Common myeloid progenitor, CD34-positive (primary cell): Measurements from ENCODE around the gene HDAC9.

Experiments used
- CTCF ChIA-PET: fragments of 350-600 bp; sonication (Branson Sonifier 250); formaldehyde crosslinking; loops from one replicate; lab custom pipeline; 2021; ENCODE audit warnings: antibody characterized with exemption; lab: Charles Lee
- POLR2A ChIA-PET: fragments of 350-600 bp; sonication (Branson Sonifier 250); formaldehyde crosslinking; loops from one replicate; lab custom pipeline; 2021; ENCODE audit warnings: antibody characterized with exemption; lab: Charles Lee
- DNase-seq, 3 donors: peaks; one replicate each; pipeline versions ENCODE4 v3.0.0 to v3.0.0-alpha.2; 2013
- H3K27ac ChIP-seq, 2 experiments: 1 replicate in 1 of 2; 2 replicates in 1 of 2; pipeline ENCODE4 v1.7.0; 2013; ENCODE audit warnings: inconsistent platforms in 2 of 2, low read length in 2 of 2, mild to moderate bottlenecking in 2 of 2, low read depth in 1 of 2, moderate library complexity in 1 of 2; ENCODE audit not compliant: severe bottlenecking in 2 of 2, insufficient read depth in 1 of 2, poor library complexity in 1 of 2
- H3K27me3 ChIP-seq, 5 experiments: replicated peaks in 2 of 5; 1 replicate in 3 of 5; 2 replicates in 2 of 5; pipeline versions ENCODE4 v1.6.1 to v1.7.0; 2013; ENCODE audit warnings: low read length in 4 of 5, mild to moderate bottlenecking in 2 of 5, moderate library complexity in 2 of 5, inconsistent platforms in 1 of 5; ENCODE audit not compliant: insufficient read depth in 5 of 5, control insufficient read depth in 4 of 5
- H3K36me3 ChIP-seq, 4 experiments: 1 replicate in 2 of 4; 2 replicates in 2 of 4; pipeline versions ENCODE4 v1.6.1 to v1.7.0; 2013; ENCODE audit warnings: low read length in 3 of 4, control low read depth in 1 of 4, mild to moderate bottlenecking in 1 of 4; ENCODE audit not compliant: control insufficient read depth in 4 of 4, insufficient read depth in 4 of 4
- H3K4me1 ChIP-seq, 4 experiments: 1 replicate in 3 of 4; 2 replicates in 1 of 4; pipeline versions ENCODE4 v1.6.1 to v1.7.1; 2013; ENCODE audit warnings: low read length in 3 of 4, mild to moderate bottlenecking in 3 of 4, control low read depth in 1 of 4, inconsistent platforms in 1 of 4, moderate library complexity in 1 of 4; ENCODE audit not compliant: control insufficient read depth in 4 of 4, insufficient read depth in 4 of 4; ENCODE audit errors: control extremely low read depth in 1 of 4
- H3K4me3 ChIP-seq, 7 experiments: 1 replicate in 4 of 7; 2 replicates in 3 of 7; pipeline versions ENCODE4 v1.5.1 to v1.7.0; 2013; ENCODE audit warnings: mild to moderate bottlenecking in 7 of 7, low read length in 6 of 7, moderate library complexity in 6 of 7, inconsistent platforms in 2 of 7, low read depth in 2 of 7, control low read depth in 1 of 7; ENCODE audit not compliant: insufficient read depth in 4 of 7, control insufficient read depth in 1 of 7; ENCODE audit errors: extremely low read depth in 1 of 7
- H3K9me3 ChIP-seq, 5 experiments: 1 replicate in 4 of 5; 2 replicates in 1 of 5; pipeline versions ENCODE4 v1.6.1 to v1.7.1; 2013; ENCODE audit warnings: low read length in 4 of 5, mild to moderate bottlenecking in 2 of 5, inconsistent platforms in 1 of 5, low read depth in 1 of 5, moderate library complexity in 1 of 5; ENCODE audit not compliant: control insufficient read depth in 4 of 5, insufficient read depth in 2 of 5; ENCODE audit errors: control extremely low read depth in 1 of 5
- WGBS: methylation state at CpG from one replicate; pipeline ENCODE4 v1.1.5; 2013; ENCODE audit not compliant: insufficient coverage; 5-methylcytosine and 5-hydroxymethylcytosine counted together

The HDAC9 gene

GRCh38 chr7:18538554-18539250 is 43.2 kb downstream of the HDAC9 start:
- H3K4me3 ChIP-seq, result no peak overlapping the region
- no peaks in the 10 kb centered on the region for H3K9me3 ChIP-seq
- DNase-seq, result no peak
- H3K4me1 ChIP-seq, result peaks cover 0 to 3% (median 1%) of the 10 kb centered on the region in 4 experiments
- H3K27ac ChIP-seq, result no peak overlapping the region
- ChIA-PET CTCF (no interaction called here), POLR2A (interaction anchor here (0.6 kb wide), 1 partner anchor 318 kb away, joined by 3 read pairs; no protein-coding TSS in a partner anchor)
- no peaks in the 10 kb centered on the region for H3K27me3 ChIP-seq
- no peaks in the 10 kb centered on the region for H3K36me3 ChIP-seq

GRCh38 chr7:18540396-18540795 is 44.8 kb downstream of the HDAC9 start:
- no peak overlapping the region for H3K4me3 ChIP-seq
- no peak overlapping the region for H3K27ac ChIP-seq
- ChIA-PET CTCF (no interaction called here), POLR2A (no interaction called here)
- peaks cover 0 to 2% (median 0%) of the 10 kb centered on the region in 4 experiments for H3K4me1 ChIP-seq
- H3K36me3 ChIP-seq, result peaks cover 0 to 4% (median 0%) of the 10 kb centered on the region in 4 experiments
- no peak for DNase-seq
- H3K9me3 ChIP-seq, result no peaks in the 10 kb centered on the region
- no CpG with 5 or more reads among the region's 1 CpG for WGBS
- no peaks in the 10 kb centered on the region for H3K27me3 ChIP-seq

GRCh38 chr7:18541181-18541870 is 45.8 kb downstream of the HDAC9 start:
- ChIA-PET CTCF (interaction anchor here (1.0 kb wide), 1 partner anchor 47 kb away, joined by 3 read pairs; no protein-coding TSS in a partner anchor), POLR2A (no interaction called here)
- no peak overlapping the region for H3K27ac ChIP-seq
- H3K4me3 ChIP-seq, result no peak overlapping the region
- no peak for DNase-seq
- H3K4me1 ChIP-seq, result no peaks in the 10 kb centered on the region
- H3K36me3 ChIP-seq, result peaks cover 0 to 4% (median 0%) of the 10 kb centered on the region in 4 experiments
- 100% methylated on average over 2 of the region's 4 CpGs for WGBS
- H3K9me3 ChIP-seq, result no peaks in the 10 kb centered on the region
- H3K27me3 ChIP-seq, result no peaks in the 10 kb centered on the region

GRCh38 chr7:18541871-18542212 is 46.3 kb downstream of the HDAC9 start:
- POLR2A ChIA-PET, result no interaction called here

GRCh38 chr7:18546576-18546975 is 51.0 kb downstream of the HDAC9 start:
- Histone ChIP-seq H3K4me1 (peaks cover 4 to 7% (median 5%) of the 10 kb centered on the region in 4 experiments), H3K27me3 (no peaks in the 10 kb centered on the region), H3K36me3 (peaks cover 0 to 4% (median 0%) of the 10 kb centered on the region in 4 experiments), H3K27ac (no peak overlapping the region), H3K9me3 (no peaks in the 10 kb centered on the region), H3K4me3 (no peak overlapping the region)
- WGBS, result 100% methylated on average over 1 of the region's 3 CpGs
- no peak for DNase-seq
- ChIA-PET CTCF (interaction anchor here (1.2 kb wide), 1 partner anchor 13 kb away, joined by 3 read pairs; no protein-coding TSS in a partner anchor), POLR2A (no interaction called here)

More at GRCh38 chr7:18541871-18542212, 46.3 kb downstream of the HDAC9 start:
- H3K27ac ChIP-seq, result no peak overlapping the region
- DNase-seq, result no peak
- WGBS, result 96% methylated on average over 4 of the region's 6 CpGs
- no peaks in the 10 kb centered on the region for H3K4me1 ChIP-seq
- H3K27me3 ChIP-seq, result no peaks in the 10 kb centered on the region
- CTCF ChIA-PET, result interaction anchor here (1.0 kb wide), 1 partner anchor 47 kb away, joined by 3 read pairs; no protein-coding TSS in a partner anchor
- no peaks in the 10 kb centered on the region for H3K9me3 ChIP-seq
- no peak overlapping the region for H3K4me3 ChIP-seq
- H3K36me3 ChIP-seq, result peaks cover 0 to 4% (median 0%) of the 10 kb centered on the region in 4 experiments

GRCh38 chr7:18547509-18548187 is 52.1 kb downstream of the HDAC9 start:
- Histone ChIP-seq H3K27ac (no peak overlapping the region), H3K4me3 (no peak overlapping the region), H3K27me3 (no peaks in the 10 kb centered on the region), H3K9me3 (no peaks in the 10 kb centered on the region), H3K4me1 (peaks cover 9 to 17% (median 12%) of the 10 kb centered on the region in 4 experiments), H3K36me3 (peaks cover 0 to 4% (median 0%) of the 10 kb centered on the region in 4 experiments)
- POLR2A ChIA-PET, result no interaction called here
- DNase-seq, result peak in 1 of 3 donors; percentile 23
- CTCF ChIA-PET, result interaction anchor here (1.0 to 1.4 kb wide), 2 partner anchors 12 to 52 kb away, joined by 3 read pairs; partner anchors contain the start of gene HDAC9
- WGBS, result 67% methylated on average over 1 of the region's 4 CpGs
